Endothelial cell of umbilical vein (primary cell): ENCODE measurements around the gene MRPS5.

Experiments
- CTCF ChIP-seq, 2 donors: IDR thresholded peaks; 1 replicate in 1 of 2; 2 replicates in 1 of 2; pipeline ENCODE4 v1.5.1; 2011; ENCODE audit warnings: low read length in 2 of 2, mild to moderate bottlenecking in 2 of 2, moderate library complexity in 2 of 2, control low read depth in 1 of 2, inconsistent platforms in 1 of 2, low read depth in 1 of 2; ENCODE audit not compliant: insufficient read depth in 1 of 2; ENCODE audit errors: extremely low read depth in 1 of 2
- EZH2 ChIP-seq: IDR thresholded peaks from 2 replicates; pipeline ENCODE4 v1.6.1; 2012; ENCODE audit warnings: borderline replicate concordance, low read depth, mild to moderate bottlenecking, moderate library complexity, low read length, inconsistent platforms; ENCODE audit not compliant: severe bottlenecking
- FOS ChIP-seq: IDR thresholded peaks from 2 replicates; pipeline ENCODE4 v1.6.1; 2011; ENCODE audit warnings: mild to moderate bottlenecking, low read length, moderate library complexity, borderline replicate concordance; ENCODE audit not compliant: insufficient read depth
- JUN ChIP-seq: IDR thresholded peaks from 2 replicates; pipeline ENCODE4 v1.6.1; 2011; ENCODE audit warnings: borderline replicate concordance, low read depth; ENCODE audit not compliant: insufficient read length, insufficient read depth
- MYC ChIP-seq: IDR thresholded peaks from one replicate; pipeline ENCODE4 v1.6.1; 2011; ENCODE audit warnings: mild to moderate bottlenecking, low read depth, low read length
- POLR2A ChIP-seq: IDR thresholded peaks from 2 replicates; pipeline ENCODE4 v1.6.1; 2012; ENCODE audit warnings: low read depth, mild to moderate bottlenecking, control low read depth, low read length
- POLR2AphosphoS5 ChIP-seq: IDR thresholded peaks from 2 replicates; pipeline ENCODE4 v1.6.1; 2012; ENCODE audit warnings: low read depth, mild to moderate bottlenecking, control low read depth, low read length, moderate library complexity; ENCODE audit not compliant: insufficient read depth
- TF ChIP-seq, protein P1 (sequence below): IDR thresholded peaks from 2 replicates; pipeline ENCODE4 v1.6.1; 2011; ENCODE audit not compliant: insufficient read depth, insufficient read length

DNA sequence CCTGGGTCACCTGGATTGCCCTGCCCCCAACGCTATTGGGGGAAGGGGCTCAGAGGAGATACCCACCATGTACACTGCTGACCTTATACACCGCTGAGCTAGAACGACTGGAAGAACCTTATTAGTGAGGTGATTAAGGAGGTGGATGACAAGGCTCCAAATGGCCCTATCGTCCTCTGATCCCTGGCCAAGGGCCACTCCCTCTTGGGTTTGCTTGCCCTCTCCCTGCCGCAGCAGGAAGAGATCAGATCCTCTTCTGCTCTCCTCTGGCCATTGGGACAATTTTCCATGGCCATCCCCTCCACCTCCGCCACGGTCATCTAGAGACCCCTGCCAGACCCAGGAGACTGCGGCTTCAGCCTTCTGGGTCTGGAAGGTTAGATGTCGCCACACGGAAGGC, 36.8 kb upstream of the MRPS5 start:
- TF ChIP-seq CTCF (IDR thresholded peaks at IDR 0.05; ENCODE audit: extremely low read depth in 1 of 2, insufficient read depth in 1 of 2, low read depth in 1 of 2, low read length in 2 of 2) (no peak), EZH2 (no peak), POLR2A (no peak), POLR2AphosphoS5 (no peak), MYC (no peak), FOS (no peak), JUN (no peak)
- TF ChIP-seq, protein P1, sequence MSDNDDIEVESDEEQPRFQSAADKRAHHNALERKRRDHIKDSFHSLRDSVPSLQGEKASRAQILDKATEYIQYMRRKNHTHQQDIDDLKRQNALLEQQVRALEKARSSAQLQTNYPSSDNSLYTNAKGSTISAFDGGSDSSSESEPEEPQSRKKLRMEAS, result no peak
